Measurements from ENCODE around the gene TLE1.

The TLE1 gene

DNA sequence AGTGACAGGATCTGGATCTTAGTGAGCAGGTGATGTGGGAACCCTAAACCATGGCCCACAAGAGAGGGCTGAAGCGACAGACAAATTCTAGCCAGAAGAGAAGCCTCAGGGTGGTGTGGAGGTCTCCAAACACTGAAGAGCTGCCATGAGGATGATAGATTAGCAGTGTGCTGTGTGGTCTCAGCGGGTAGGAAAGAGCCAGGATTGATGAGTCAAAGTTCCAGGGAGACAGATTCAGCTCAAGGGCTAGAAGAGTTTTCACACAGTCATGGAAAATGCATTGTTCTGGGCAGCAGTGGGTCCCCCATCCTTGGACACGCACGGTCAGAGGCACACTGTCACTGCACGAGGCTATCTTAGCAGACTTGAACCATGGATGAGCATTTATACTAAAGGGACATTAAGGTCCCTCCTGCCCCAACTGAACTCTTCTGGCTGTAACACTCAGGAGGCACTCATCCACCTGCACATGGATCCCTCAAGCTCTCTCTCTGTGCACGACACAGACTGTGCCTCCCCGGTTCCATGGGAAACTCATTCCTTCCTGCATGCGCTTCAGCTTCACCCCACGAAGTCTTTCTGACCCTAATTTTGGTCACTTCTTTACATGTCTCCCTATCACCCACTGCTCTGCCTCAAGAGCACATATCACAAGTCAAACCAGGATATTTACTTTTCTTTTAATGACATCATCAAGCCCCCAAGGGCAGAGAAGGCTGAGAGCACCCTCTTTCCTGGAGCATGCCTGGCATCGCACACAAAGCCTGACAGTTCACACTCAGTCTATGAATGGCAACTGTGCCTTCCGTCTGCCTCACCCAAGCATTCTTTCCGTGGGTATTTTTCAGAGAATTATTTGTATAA lies 84.8 kb downstream of the TLE1 start:
- Histone ChIP-seq H3K4me1 (ENCODE audit: control insufficient read depth, low read depth, low read length) (peaks cover 21% of the 10 kb centered on the region), H3K27ac (ENCODE audit: low read length) (no peak overlapping the region), H3K36me3 (ENCODE audit: control insufficient read depth, low read depth, low read length) (peaks cover 51% of the 10 kb centered on the region)

DNA sequence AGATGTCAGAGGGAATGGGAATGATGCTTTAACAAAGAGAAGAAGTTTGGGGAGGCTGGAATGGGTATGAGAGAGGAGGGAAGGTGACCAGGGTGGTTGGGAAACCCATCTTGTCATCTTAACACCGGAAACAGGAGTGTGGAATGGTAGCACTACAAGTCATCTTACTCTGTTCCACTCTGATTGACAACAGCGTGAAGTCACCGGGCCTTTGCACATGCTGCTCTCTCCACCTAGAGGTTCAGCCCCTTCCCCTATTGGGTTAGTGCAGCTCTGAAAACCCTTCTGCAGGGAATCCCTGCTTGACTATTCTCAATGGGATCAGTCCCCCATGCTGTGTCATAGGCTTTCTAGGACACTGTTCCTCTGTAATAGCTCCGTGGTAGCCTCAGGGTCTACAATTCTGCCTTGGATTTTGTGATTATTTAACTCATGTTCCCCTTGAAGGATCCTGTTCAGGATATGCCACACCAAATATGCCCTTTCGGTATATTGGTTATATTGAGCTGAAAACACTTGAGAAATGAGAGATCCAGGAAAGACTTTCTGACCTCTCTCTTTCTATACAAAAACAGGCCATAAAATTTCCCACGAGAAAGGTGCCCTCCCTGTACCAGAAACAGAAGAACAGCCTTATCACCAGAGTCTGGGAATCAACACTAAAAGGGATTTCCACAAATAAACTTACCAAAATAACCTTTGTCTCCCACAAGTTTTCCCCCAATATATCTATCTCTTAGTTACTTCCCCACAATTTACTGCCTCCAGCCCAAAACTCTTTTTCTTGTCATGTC lies 86.3 kb downstream of the TLE1 start:
- Histone ChIP-seq H3K27me3 (ENCODE audit: control insufficient read depth, insufficient read depth, low read length) (no peaks in the 10 kb centered on the region), H3K36me3 (ENCODE audit: control insufficient read depth, low read depth, low read length) (peaks cover 39% of the 10 kb centered on the region), H3K4me3 (ENCODE audit: low read length) (no peak overlapping the region), H3K4me1 (ENCODE audit: control insufficient read depth, low read depth, low read length) (peaks cover 32% of the 10 kb centered on the region), H3K9ac (ENCODE audit: low read length) (no peak overlapping the region), H3K27ac (ENCODE audit: low read length) (no peak overlapping the region), H3K9me3 (ENCODE audit: control insufficient read depth, low read depth, low read length) (no peaks in the 10 kb centered on the region)

More for the DNA sequence above, 84.8 kb downstream of the TLE1 start:
- Histone ChIP-seq H3K9me3 (ENCODE audit: control insufficient read depth, low read depth, low read length) (no peaks in the 10 kb centered on the region), H3K9ac (ENCODE audit: low read length) (no peak overlapping the region), H3K27me3 (ENCODE audit: control insufficient read depth, insufficient read depth, low read length) (no peaks in the 10 kb centered on the region), H3K4me3 (ENCODE audit: low read length) (no peak overlapping the region)

DNA sequence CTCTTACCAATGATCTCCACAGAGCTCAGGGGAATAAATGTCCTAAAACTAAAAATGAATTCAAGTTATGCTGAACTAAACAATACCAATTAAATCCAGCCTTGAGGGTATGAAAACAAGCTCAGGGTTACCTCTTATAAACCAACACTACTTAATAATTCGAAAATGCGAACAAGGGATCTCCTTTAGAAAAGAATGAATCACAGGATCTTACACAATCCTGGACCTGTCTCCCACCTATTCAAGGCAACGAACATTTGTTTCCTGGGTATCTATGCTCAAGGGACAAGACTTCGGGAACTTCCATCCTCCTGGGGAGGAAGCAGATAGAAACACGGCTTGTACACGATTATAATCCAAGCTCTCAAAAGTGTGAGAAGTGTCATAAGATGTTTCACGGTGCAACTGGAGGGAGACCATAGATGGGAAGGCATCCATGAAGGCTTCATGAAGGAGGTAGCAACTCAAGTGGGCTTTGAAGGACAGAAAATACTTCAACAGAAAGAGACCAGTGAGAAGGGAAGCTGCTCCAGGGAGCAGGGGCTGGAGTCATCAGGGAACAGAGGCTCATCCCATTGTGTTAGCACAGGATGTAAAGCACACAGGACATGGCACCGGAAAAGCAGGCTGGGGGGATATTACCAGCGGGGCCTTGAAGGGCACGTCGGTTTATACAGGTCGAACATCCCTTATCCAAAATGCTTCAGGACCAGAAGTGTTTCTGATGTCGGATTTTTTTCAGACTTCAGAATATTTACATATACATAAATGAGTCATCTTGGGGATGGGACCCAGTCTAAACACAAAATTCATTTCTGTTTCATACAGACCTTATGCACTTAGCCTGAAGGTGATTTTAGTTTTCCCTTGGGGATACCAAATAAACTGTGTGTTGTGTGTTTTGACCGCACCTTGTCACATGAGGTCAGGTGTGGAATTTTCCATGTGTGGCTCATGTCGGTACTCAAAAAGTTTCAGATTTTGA lies 87.4 kb downstream of the TLE1 start:
- Histone ChIP-seq H3K27me3 (ENCODE audit: control insufficient read depth, insufficient read depth, low read length) (no peaks in the 10 kb centered on the region), H3K4me3 (ENCODE audit: low read length) (no peak overlapping the region), H3K36me3 (ENCODE audit: control insufficient read depth, low read depth, low read length) (peaks cover 27% of the 10 kb centered on the region), H3K27ac (ENCODE audit: low read length) (no peak overlapping the region), H3K9ac (ENCODE audit: low read length) (no peak overlapping the region), H3K9me3 (ENCODE audit: control insufficient read depth, low read depth, low read length) (no peaks in the 10 kb centered on the region), H3K4me1 (ENCODE audit: control insufficient read depth, low read depth, low read length) (peaks cover 44% of the 10 kb centered on the region)

DNA sequence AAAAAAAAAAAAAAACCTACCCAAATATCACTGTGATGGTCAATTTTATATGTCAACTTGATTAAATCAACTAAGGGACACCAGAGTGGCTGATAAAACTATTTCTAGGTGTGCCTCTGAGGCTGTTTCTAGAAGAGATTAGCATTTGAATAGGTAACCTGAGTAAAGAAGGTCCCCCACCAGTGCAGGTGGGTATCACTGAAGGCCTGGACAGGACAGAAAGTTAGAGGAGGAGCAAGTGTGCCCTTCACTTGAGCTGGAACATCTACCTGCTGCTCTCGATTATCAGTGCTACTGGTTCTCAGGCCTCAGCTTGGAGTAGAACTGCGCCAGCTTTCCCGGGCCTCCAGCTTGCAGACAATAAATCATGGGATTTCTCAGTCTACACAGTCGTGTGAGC lies 88.7 kb downstream of the TLE1 start:
- Histone ChIP-seq H3K4me3 (ENCODE audit: low read length) (no peak overlapping the region), H3K27ac (ENCODE audit: low read length) (no peak overlapping the region), H3K9me3 (ENCODE audit: control insufficient read depth, low read depth, low read length) (no peaks in the 10 kb centered on the region), H3K36me3 (ENCODE audit: control insufficient read depth, low read depth, low read length) (peaks cover 26% of the 10 kb centered on the region), H3K9ac (ENCODE audit: low read length) (no peak overlapping the region), H3K27me3 (ENCODE audit: control insufficient read depth, insufficient read depth, low read length) (no peaks in the 10 kb centered on the region), H3K4me1 (ENCODE audit: control insufficient read depth, low read depth, low read length) (peaks cover 56% of the 10 kb centered on the region)

DNA sequence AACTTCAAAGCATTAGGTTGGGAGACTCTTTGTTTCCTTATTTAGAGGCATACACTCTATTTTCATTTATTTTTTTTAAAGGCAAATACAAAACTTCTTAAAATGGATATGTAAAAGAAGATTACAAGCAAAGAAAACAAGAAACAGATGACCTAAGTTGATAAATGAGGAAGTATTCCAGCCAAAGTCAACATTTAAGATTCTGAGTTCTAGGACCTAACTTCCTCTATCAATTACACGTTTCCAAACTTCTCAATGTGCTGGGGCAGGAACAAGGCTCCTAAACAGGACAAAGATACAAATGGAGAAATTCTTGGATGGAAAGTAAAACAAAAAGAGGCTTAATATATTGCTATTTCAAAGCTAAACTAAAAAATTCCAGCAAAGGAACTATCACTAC lies 89.5 kb downstream of the TLE1 start:
- H3K36me3 ChIP-seq (ENCODE audit: control insufficient read depth, low read depth, low read length) = peaks cover 27% of the 10 kb centered on the region
- H3K27ac ChIP-seq (ENCODE audit: low read length) = no peak overlapping the region
- no peak overlapping the region for H3K9ac ChIP-seq (ENCODE audit: low read length)
- no peaks in the 10 kb centered on the region for H3K9me3 ChIP-seq (ENCODE audit: control insufficient read depth, low read depth, low read length)
- no peaks in the 10 kb centered on the region for H3K27me3 ChIP-seq (ENCODE audit: control insufficient read depth, insufficient read depth, low read length)
- H3K4me1 ChIP-seq (ENCODE audit: control insufficient read depth, low read depth, low read length) = peaks cover 61% of the 10 kb centered on the region
- H3K4me3 ChIP-seq (ENCODE audit: low read length) = no peak overlapping the region

DNA sequence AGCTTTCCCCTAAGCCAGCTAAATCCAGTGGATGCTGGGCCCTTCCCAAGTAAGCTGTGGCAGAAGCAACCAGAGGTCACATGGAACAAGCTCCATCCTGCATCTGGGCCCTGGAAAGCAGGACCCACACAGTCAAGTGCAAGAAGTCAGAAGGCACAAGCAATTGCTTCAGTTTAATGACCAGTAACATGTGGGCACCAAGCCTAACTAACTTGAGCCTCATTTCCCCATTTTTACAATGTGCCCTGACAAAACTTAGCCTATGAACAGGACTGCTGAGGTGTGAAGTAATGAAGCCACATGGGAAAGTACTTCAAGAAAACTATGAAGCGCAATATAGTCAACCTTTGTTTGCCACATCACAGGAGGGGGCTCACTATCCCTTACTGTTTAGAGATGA lies 90.5 kb downstream of the TLE1 start:
- Histone ChIP-seq H3K4me1 (ENCODE audit: control insufficient read depth, low read depth, low read length) (peaks cover 65% of the 10 kb centered on the region), H3K9me3 (ENCODE audit: control insufficient read depth, low read depth, low read length) (no peaks in the 10 kb centered on the region), H3K36me3 (ENCODE audit: control insufficient read depth, low read depth, low read length) (peaks cover 17% of the 10 kb centered on the region), H3K9ac (ENCODE audit: low read length) (no peak overlapping the region), H3K4me3 (ENCODE audit: low read length) (no peak overlapping the region), H3K27me3 (ENCODE audit: control insufficient read depth, insufficient read depth, low read length) (no peaks in the 10 kb centered on the region), H3K27ac (ENCODE audit: low read length) (no peak overlapping the region)

DNA sequence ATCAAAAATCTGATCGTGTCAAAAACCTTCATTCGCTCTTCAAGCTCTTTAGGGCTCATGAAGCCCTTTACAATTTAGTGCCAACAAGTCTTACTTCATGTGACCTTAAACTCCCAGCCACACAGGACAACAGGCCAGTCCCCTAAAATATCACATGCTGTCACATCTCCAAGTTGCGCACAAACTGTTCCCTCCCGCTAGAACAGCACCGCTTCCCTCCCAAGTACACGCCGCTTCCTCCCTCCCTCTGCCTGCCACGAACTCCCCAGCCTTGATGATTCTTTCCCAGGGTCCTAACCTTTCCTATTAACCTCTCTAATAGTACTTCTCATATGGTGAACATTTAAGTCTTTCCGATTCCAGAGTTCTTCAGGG lies 91.2 kb downstream of the TLE1 start:
- Histone ChIP-seq H3K9ac (ENCODE audit: low read length) (no peak overlapping the region), H3K36me3 (ENCODE audit: control insufficient read depth, low read depth, low read length) (peaks cover 14% of the 10 kb centered on the region), H3K4me1 (ENCODE audit: control insufficient read depth, low read depth, low read length) (peaks cover 69% of the 10 kb centered on the region), H3K27ac (ENCODE audit: low read length) (no peak overlapping the region), H3K4me3 (ENCODE audit: low read length) (no peak overlapping the region), H3K9me3 (ENCODE audit: control insufficient read depth, low read depth, low read length) (no peaks in the 10 kb centered on the region), H3K27me3 (ENCODE audit: control insufficient read depth, insufficient read depth, low read length) (no peaks in the 10 kb centered on the region)

DNA sequence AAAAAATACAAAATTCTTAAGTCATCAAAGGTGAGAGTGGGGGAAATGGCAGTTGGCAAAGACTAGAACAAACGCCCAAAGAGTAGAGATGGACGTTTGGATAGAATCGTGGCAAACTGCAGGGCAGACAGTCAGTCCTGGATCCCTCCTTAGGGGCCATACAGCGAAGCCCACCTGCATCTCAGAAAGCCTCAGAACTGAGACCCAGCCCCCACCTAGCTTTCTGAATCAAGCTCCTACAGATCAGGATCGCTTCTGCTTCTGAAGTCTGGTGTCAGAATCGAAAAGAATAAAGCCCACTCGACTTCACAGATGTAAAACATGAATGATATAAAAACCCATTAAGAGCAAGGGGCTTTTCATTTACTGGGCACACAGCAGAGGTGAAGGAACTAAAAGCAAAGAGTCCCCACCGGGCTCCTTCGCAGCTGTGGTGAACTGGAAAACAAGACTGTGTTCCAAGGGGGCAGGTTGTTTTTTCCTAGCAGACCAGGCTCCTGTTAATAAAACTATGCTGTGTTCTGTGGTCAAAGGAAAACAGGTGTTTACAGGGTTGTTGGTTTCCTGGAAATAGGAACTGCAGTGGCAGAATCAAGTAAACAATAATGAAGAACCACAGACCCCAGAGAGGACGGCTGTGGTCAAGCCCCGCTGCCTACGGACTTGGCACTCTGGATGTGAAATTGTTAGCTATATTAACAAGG lies 91.8 kb downstream of the TLE1 start:
- Histone ChIP-seq H3K9me3 (ENCODE audit: control insufficient read depth, low read depth, low read length) (no peaks in the 10 kb centered on the region), H3K27me3 (ENCODE audit: control insufficient read depth, insufficient read depth, low read length) (no peaks in the 10 kb centered on the region), H3K4me1 (ENCODE audit: control insufficient read depth, low read depth, low read length) (peaks cover 74% of the 10 kb centered on the region), H3K4me3 (ENCODE audit: low read length) (peak overlapping the region; percentile 4), H3K9ac (ENCODE audit: low read length) (no peak overlapping the region), H3K36me3 (ENCODE audit: control insufficient read depth, low read depth, low read length) (peaks cover 15% of the 10 kb centered on the region), H3K27ac (ENCODE audit: low read length) (no peak overlapping the region)

DNA sequence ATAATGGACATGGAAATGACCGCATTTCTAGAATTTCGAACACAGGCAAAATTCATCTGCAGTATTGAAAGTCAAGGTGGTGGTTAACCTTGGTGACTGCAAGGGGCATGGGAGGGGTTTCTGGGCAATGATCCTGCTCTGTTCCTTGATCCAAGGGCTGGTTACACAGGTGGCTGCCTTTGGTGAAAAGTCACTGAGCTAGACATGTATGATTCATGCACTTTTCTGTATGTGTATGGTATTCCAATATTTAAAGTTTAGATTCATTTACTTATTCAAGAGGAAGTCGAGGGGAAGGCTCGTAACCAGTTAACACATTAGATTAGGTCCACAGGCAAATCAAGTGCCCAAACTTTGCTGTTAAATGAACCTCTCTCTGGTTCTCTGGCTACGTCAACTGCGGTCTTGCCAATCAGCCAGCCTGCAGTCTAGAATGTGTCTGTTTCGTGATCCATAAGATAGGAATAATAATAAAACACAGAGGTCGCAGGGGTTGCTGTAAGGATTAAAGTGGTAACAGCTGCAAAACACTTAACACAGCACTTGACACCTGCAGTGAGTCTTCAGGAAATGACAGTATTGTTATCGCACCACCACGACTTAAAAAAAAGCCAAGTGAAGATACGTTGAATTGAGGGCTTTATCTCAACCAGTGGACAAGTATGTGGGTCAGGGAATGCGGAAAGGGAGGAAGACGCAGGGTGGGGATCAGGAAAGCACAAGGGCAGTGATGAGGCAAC lies 92.5 kb downstream of the TLE1 start:
- Histone ChIP-seq H3K4me1 (ENCODE audit: control insufficient read depth, low read depth, low read length) (peaks cover 73% of the 10 kb centered on the region), H3K4me3 (ENCODE audit: low read length) (peak overlapping the region; percentile 9), H3K27me3 (ENCODE audit: control insufficient read depth, insufficient read depth, low read length) (no peaks in the 10 kb centered on the region), H3K36me3 (ENCODE audit: control insufficient read depth, low read depth, low read length) (peaks cover 10% of the 10 kb centered on the region), H3K27ac (ENCODE audit: low read length) (no peak overlapping the region), H3K9me3 (ENCODE audit: control insufficient read depth, low read depth, low read length) (no peaks in the 10 kb centered on the region), H3K9ac (ENCODE audit: low read length) (peak overlapping the region; percentile 17)

DNA sequence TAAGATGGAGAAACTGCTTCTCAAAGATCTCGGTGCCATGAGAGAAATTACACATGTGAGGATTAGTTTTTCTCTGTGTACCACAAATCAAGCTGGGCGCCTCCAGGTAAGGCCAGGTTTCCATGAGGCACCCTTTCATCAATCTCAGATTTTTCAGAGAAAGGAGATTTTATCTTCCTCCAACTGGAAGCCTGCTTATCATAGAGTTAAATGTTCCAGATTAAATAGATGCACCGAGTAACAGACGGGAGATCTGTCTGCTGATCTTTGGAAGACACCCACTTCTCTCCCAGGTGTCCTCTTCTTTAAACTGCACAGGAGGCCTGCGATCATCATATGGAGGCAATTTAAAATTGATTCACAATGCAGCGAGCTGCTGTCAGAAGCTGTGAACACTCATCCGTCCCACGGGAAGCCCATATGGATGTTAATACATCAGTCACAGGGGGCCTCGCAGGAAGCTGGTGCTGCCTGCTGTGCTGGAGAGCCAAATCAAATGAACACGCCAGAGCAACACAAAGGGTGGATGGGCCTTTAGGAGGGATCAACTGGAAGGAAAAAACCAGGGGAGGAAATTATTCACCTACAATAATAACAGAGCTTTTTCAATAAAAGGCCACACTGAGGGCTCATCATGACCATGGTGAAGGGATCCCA lies 93.3 kb downstream of the TLE1 start:
- peaks cover 18% of the 10 kb centered on the region for H3K36me3 ChIP-seq (ENCODE audit: control insufficient read depth, low read depth, low read length)
- no peak overlapping the region for H3K9ac ChIP-seq (ENCODE audit: low read length)

More for the DNA sequence above, 93.3 kb downstream of the TLE1 start:
- Histone ChIP-seq H3K9me3 (ENCODE audit: control insufficient read depth, low read depth, low read length) (no peaks in the 10 kb centered on the region), H3K27ac (ENCODE audit: low read length) (no peak overlapping the region), H3K27me3 (ENCODE audit: control insufficient read depth, insufficient read depth, low read length) (no peaks in the 10 kb centered on the region), H3K4me1 (ENCODE audit: control insufficient read depth, low read depth, low read length) (peaks cover 66% of the 10 kb centered on the region), H3K4me3 (ENCODE audit: low read length) (peak overlapping the region; percentile 9)

Data from iPS-18a (cell line).